CD4-positive, alpha-beta T cell treated with Interferon alpha-2 for 1 hour (primary cell): ENCODE data around the gene DNAJB9.
A peak's percentile ranks its signal among the peaks of the same experiment; 100 is the strongest.

Experiments used
- DNase-seq, 2 donors: peaks; one replicate each; pipeline ENCODE4 v3.0.0-alpha.2; 2020 to 2022

DNAJB9 gene

DNA sequence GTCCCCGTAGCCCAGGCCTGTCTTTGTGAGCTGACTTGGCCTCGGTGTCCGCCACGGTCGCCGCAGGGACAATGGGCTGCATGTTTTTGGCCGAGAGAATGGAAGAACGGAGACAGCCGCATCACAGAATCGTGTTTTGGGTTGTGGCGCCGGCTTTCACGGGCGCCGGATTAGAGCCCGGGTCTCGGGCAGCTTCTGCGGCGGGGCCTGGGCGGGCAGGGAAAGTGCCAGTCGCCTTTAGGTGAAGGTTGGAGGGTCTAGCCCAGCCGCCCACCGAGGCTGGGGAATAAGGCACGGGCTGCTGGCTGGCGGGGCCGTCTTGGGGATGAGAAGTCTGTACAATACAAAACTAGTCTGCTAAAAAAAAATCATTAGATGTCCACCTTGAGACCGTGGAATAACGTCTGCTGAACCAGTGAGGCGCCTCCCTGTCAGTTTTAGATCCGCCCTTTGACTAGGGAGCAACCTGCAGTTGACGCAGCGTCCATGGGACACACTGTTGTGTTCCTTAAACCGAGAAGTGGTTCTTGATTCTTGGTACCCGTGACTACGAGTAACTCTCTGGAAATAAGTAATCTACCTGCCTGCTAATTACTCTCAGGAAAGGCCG is 577 bp downstream of the DNAJB9 start:
- peak; percentile 59 to 61 for DNase-seq

DNA sequence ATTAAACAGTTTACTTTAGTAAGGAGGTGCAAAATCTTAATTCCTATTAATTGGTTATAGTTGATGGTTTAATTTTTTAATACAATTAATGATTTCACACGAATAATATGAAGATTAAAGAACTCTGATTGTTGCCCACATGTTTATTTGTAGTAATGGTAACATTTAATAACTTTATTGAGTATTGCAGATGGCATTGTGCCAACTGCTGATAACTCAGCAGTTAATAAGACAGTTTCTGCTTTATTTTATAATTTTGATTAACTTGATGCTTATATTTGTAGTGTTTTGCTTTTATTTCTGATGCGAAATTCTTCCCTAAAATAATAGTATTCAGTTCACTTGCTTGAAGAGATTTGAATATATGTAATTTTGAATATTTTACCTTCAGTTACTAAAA is 2.8 kb downstream of the DNAJB9 start:
- DNase-seq, result no peak

DNA sequence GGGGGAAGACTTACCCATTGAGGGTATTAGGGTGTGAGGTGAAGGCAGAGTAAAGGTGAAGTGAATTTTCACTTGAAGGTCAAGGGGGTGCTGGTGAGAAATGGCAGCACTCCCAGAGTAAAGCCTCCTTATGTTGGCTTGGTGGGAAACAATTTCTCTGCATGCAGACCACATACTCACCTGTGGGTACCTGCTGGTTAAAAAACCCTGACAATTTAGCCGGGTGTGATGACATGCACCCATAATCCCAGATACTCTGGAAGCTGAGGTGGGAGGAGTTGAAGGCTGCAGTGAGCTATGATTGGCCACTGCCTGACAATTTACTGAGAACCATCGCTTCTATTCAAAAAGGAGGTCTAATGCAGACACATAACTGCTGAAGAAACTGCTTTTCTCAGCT is 5.5 kb downstream of the DNAJB9 start:
- DNase-seq, result no peak

DNA sequence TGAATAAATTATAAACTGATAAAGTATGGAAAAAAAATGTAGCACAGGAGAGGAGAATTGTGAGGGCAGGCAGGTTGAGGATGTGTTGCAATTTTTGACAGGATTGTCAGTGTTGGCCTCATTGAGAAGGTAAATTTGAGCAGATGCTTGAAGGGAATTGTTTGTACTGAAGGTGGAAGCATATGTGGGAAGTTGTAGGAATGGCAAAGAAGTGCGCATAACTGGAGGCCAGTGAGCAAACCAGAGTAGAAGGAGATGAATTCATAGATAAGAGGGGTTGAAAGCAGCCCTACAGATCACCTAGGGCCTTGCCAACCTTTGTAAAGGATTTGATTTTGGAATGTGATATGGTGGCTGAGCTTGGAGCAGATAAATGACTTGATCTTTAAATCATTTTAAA is 6.4 kb downstream of the DNAJB9 start:
- DNase-seq, result no peak

DNA sequence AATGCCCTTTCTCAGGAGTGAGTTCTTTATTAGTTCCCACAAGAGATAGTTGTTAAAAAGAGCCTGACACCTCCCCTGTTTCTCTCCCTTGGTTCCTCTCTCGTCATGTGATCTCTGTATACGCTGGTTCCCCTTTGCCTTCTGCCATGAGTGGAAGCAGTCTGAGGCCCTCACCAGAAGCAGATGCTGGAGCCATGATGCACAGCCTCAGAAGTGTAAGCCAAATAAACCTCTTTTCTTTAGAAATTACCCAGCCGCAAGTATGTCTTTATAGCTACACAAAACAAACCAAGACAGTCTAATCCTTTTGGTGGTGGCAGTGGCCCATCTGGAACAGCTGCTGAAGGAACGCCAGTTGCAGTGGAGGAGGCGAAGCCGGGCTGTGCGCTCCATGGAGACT is 9.3 kb downstream of the DNAJB9 start:
- DNase-seq, result no peak

DNA sequence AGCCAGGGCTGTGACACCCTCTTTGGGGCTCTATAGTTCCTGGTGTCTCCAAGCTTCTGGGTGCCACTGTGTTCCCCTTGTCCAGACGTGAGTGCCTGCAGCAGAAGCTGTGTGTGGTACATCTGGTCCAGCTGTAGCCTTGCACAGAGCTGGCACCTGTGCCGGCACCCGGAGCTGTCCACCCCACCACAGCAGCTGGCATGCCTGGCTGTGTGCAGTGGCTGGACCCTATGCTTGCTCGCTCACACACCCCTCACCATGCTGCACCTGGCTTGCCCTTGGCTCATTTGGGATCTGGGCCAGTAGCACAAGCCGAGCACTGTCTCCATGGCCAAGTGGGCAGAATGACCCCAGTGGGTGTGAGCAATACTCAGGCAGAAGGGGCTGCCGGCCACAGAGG is 10.6 kb downstream of the DNAJB9 start:
- no peak for DNase-seq

DNA sequence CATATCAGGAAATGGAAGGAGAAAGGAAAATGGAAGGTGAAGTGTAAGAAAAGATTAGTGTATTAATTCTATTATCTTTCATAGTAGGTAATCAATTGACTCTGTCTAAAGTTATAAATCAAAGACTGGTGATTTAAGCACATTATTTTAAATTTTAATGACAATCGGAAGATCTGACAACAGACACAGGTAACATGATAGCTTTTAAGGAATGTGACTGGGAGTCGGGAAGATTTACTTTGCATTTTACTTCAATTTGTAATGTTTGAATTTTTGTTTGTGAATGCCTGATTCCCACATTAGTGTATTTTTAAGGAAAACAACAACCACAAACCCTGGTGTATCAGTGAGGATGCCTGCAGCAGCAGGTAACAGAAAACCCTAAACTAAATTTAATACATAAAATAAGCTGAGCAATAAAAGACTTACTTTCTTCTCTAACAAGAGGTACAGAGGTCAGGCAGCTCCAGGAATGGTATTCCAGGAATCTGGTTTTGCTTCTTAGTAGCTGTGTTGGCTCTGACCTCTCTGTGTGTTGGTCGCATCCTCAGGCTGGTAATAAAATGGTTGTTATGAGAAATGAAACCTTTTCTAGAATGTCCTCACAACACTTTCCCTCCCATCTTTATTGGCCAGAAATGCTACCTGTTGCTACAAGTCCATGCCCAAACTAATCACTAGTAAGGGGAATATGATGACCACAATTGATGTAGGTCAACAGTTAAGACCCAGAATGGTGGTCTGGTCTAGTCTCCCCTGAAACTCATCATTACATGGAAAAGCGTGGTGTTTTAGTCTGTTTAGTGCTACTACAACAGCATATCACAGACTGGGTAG is 12.2 kb downstream of the DNAJB9 start:
- no peak for DNase-seq

DNA sequence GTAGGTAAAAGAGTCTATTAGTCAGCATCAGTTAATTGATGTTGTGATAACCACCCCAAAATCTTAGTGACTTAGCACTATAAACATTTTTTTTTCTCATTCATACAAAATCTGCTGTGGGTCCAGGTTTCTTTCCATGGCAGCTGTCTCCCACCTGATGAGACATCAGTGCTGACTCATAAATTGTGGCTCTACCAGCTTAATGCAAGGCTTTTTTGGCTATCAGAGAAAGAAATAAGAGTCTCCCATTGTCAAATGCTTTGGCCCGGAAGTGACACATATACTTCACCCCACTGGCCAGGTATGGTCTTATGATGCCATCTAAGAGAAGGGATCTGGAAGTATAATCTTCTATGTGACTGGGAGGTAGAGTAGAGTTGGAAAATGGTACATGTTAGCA is 14.5 kb downstream of the DNAJB9 start:
- no peak for DNase-seq

DNA sequence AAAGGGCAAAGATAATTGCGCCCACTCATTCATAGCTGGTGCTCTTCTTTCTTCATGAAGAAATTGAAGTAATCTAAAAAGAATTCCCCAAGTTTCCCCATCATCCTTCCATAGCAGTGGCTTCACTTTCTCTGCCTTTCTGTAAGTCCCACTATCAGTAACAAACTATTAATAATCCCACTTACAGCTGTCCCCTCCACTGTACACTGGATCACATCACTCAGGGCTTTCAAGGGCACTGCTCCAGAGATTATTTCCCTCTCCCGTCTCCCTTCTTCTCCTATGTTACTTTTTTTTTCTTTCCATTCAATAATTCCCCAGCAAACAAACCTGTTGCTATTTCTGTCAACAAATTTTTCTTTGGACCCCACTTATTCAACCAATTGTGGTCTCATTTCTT is 16.2 kb downstream of the DNAJB9 start:
- DNase-seq, result no peak

DNA sequence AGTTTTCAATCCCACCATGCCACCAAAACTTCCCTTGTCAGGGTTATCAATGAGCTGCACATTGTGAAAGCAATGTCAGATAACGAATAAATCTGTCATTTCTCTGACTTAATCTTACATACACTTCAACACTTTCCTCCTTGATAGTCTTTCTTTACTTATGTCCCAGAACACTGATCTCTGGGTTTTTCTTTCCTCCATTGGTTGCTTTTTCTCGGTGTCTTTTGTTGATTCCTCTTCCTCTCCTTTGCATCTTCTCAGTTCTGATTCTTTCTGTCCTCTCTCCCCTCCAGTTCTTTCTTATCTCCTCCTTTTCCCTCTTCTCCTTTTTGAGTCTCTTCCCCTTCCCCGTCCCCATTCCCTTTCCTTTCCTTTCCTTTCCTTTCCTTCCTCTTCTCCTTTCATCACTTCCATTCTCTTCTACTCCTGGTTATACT is 16.6 kb downstream of the DNAJB9 start:
- no peak for DNase-seq

DNA sequence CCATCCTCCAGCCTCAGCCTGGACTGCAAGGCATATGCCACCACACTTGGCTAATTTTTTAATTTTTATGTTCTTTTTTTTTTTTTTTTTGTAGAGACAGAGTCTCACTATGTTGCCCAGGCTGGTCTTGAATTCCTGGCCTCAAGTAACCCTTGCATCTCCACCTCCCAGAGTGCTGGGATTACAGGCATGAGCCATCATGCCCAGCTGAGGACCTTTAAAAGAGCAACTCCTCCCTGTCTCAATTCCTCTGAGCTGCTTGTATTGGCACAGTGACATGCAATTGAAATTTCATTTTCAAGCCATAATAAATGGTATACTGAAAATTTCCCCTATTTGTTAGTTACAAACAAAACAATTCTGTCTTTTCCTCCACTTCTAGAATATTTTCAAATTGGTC is 19.5 kb downstream of the DNAJB9 start:
- DNase-seq, result no peak

DNA sequence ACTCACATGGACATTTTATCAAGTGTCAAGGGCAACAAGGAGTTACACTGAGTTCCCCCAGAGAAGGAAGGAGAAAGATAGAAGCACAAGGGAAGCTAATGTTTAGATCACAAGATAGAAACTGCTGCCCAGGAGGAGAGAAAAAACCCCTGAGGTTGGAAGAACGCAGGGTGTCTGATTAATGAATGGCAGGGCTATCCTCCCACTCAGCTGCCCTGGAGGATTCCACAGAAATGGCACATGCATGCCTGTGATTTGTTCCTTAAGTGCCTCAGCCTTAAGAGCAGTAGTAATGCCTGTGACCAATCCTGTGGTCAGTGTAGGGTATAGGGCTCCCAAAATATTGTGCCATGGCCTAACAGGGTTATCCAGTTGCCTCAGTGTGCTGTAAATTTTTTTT is 20.2 kb downstream of the DNAJB9 start:
- no peak for DNase-seq

DNA sequence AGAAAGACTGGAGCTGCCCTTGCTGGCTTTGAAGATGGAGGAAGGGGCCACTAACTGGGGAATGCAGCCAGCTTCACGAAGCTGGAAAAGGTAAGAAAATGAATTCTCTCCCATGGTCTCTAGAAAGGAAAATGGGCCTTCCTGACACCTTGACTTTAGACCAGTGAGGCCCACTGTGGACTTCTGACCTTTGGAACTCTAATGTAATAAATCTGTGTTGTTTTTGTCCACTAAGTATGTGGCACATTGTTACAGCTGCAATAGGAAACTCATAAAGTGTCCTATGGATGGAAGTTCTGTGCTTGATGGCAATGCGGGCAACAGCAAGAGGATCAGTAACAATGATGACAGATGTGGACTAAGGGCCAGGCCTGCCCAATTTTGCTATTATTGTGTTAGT is 20.9 kb downstream of the DNAJB9 start:
- DNase-seq, result no peak

DNA sequence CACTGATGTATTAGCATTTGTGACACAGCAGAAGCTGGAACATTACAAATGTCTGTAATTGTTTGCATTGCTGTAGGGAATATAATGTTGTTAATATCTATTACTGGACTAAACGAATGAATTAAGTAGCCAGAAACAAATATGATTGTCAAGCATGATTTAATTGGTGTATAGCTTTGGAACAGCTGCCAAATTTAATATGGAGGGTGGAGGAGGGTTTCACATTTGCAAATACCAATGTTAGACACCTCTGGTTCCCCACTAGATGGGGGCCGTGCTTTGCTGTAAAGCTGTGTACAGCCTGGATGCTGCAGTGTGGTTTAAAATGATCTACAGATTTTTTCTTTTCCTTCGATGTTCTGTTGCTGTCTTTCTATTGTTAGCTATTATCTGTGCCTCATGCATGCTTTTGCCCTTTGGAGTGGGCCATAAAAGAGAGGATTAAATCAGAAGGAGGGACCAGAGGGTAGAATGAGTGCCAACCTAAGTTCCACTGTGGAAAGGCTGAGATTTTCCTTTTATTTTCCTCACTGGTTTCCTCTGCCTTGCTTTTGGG is 23.1 kb downstream of the DNAJB9 start:
- DNase-seq, result no peak

DNA sequence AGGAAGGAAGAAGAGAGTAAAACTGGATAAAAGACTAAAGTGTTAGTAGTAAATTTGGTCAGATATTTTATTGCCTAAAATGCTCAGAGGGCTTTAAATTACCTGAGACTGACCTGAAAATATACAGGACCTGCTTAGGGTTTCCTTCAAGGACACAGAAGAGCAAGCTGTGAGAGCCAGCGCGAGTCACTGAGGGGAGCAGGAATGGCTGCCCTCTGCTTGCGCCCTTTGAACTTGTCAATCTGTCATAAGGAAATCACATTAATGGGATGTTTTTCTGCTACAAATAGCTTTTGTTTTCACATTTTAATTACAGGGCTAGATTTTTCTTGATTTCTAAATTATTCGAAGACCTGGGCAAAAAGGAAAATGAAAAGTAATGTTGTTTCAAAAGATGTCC is 26.9 kb downstream of the DNAJB9 start:
- DNase-seq, result no peak

DNA sequence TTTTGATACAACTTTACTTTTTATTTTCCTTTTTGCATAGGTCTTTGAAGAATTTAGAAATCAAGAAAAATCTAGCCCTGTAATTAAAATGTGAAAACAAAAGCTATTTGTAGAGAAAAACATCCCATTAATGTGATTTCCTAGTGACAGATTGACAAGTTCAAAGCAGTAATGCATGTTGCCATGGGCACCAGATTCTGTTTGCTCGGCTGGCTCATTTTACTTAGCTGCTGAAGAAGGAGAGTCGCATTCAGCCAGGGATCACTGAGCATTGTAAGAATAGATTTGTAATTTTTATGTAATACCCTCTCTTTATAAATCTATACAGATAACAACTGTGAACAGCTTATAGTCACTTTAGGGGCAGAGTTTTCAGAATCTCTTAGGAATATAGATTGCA is 28.5 kb downstream of the DNAJB9 start:
- no peak for DNase-seq

DNA sequence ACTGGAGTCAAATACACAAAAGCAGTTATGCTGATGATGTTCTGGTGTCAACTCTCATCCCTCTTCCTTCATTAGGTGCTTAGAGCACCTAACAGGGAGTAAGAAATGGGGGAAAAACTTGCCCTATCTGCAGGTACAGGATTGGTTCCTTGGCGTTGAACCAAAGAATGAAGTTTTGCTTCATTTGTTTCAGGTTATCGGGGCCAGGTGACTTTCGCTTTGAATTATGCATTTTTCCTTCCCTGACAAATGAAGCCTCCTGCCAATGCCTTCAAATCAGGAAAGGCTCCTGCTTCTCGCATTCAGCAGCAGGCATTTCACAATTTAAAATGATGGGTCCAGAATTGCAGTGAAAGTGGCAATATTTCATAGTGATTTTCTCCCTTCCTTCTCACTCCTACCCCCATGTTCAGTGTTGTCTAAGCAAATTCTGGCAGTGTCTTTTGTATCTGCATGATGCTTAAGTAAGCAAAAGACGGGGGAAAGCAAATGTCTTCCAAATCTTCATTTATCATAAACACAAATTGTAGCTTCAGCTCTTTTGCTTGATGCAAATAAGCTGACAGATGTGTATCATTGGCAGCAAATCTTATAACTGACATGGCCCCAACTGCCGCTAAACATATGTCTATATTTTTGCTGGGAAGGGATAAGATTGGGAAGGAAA is 29.4 kb downstream of the DNAJB9 start:
- no peak for DNase-seq

DNA sequence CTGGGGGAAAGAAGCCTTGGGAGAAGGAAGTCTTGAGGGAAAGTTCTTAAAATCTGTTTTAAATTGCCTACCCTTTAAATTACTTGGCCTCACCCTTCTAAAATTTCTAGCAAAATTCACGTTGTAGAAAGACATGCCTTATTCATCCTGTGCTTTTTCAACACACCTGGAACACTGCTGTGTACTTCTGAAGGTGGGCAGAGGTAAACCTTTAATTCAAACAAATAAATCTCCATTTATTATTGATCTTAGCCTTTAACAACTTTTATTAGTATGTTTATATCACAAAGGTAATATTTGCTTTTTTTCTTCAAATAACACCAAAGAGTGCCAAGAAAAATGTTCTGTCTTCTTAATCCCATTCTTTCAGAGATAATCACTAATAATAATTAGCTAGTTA is 30.7 kb downstream of the DNAJB9 start:
- DNase-seq, result no peak

DNA sequence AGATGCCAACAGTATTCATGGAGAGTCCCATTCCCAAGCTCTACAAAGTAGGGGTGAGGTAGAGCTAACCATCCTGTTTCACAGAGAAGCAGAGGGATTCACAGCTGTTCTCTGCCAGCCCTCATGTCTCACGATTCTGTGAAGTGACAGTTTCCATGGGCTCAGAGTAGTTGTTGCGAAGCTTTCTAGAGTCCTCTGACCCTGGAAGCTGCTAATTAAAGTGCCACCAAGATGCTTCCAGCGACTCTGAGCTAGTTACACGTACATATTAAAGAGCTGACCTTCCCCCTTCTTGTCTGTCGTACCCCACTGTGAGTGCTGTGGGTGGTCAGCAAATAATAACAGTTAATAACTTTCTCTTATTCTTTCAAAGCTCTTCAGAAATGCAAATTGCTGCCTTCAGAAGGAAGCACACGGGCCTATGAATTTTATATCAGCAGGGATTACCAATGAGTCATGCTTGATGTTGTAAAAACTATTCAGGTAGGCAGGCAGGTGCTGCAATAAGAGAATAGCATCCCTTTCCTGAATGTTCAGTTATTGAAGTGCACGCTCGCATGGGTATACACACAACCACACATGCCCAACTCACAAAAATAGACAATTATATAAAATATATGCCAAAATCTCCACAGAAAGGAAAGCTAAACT is 34.1 kb downstream of the DNAJB9 start:
- no peak for DNase-seq

DNA sequence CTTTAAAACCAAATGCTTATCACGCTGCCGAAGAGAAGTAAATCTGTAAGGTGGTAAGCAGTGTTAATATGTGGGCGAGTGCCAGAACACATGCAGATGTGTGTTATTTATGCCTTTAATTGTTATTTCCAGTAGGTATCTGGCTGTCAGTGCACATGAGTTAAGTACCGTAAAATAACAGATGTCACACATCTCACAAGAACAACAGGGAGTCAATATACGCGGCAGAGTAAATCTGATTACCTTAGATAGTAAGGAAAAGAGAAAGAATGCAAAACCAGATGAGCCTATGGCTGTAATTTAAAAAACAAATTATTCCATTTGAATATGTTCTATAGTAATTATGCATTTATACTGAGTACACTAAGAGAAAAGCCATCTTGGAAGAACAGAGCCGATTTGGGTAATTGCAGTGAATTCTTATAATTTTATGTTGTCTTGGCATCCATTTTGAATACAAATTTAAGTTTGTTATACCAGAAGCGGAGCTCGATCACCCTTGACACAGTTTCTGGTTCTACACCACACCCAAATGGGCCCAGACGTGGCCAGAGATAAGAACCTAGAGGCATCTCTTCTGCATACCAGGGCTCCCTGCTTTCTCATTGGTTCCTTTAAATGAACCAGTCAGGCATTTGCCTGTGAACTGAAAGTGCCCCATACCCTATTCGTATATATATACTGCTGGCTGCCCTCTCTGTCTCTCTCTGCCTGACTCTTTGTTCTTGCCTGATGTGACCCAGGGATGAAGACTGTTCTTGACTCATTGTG is 34.8 kb downstream of the DNAJB9 start:
- DNase-seq, result no peak

DNA sequence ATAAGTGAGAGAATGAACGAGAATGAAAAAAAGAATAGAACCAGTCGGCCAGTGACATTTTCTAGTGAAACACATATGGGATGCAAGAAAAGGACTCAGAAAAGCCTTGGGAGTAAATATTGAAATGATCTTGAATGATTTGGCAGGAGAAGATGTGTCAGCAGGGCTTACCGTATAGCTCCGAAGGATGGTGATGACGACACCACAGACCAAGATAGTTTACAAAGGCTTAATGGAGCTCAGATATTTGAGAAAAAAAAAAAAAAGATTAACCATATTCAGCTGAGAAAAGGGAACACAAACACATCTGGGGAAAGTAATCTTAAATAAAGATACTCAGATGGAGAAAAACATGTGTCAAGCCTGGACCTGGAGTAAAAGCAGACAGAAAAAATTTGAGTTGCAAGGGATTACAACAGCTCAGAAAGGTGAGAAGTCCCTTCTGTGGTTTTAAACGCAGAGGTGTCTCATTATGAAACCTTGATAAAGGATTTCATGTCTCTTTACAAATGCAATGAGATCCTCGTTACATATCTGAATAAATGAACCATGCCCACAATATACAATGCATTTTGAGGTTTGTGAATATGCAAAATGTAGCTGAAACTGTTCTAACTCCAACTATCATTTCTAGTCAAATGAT is 36.0 kb downstream of the DNAJB9 start:
- no peak for DNase-seq

DNA sequence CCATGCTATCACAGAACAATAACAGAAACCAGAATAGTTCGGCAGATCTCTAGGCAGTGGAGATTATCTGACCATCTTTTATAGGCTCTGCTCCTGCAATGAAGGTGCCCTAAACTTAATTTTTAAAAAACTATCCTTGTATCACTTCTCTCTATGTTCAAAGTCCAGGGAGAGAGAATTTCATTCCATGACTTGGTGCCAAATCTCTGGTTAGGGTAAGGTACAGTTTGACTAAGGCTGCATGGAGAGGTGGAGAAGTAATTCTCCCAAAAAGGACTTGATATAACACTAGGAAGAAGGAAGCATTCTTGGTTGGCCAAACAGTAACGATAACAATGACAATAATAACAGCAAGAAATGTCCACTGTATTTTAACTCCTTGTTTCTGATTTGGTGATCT is 40.0 kb downstream of the DNAJB9 start:
- DNase-seq, result no peak
